GM20000 (cell line): ENCODE measurements around the gene HDDC3.

Experiments
- DNase-seq: peaks from one replicate; pipeline ENCODE4 v3.0.0; 2012; ENCODE audit warnings: low spot score
- TF ChIP-seq, protein P1 (sequence below): IDR thresholded peaks from 2 replicates; pipeline ENCODE4 v1.5.1; 2012; ENCODE audit warnings: mild to moderate bottlenecking, control low read depth; ENCODE audit errors: extremely low read depth, missing control alignments

The HDDC3 gene

GRCh38 chr15:90917569-90917968 is 14.8 kb downstream of the HDDC3 start:
- TF ChIP-seq, protein P1, sequence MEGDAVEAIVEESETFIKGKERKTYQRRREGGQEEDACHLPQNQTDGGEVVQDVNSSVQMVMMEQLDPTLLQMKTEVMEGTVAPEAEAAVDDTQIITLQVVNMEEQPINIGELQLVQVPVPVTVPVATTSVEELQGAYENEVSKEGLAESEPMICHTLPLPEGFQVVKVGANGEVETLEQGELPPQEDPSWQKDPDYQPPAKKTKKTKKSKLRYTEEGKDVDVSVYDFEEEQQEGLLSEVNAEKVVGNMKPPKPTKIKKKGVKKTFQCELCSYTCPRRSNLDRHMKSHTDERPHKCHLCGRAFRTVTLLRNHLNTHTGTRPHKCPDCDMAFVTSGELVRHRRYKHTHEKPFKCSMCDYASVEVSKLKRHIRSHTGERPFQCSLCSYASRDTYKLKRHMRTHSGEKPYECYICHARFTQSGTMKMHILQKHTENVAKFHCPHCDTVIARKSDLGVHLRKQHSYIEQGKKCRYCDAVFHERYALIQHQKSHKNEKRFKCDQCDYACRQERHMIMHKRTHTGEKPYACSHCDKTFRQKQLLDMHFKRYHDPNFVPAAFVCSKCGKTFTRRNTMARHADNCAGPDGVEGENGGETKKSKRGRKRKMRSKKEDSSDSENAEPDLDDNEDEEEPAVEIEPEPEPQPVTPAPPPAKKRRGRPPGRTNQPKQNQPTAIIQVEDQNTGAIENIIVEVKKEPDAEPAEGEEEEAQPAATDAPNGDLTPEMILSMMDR, result no peak
- DNase-seq, result no peak

- DNase-seq, result no peak
- TF ChIP-seq, protein P1, result no peak
Measured at GRCh38 chr15:90916461-90916860, 15.9 kb downstream of the HDDC3 start.

GRCh38 chr15:90915808-90916440 is 16.4 kb downstream of the HDDC3 start:
- DNase-seq, result no peak
- TF ChIP-seq, protein P1, result no peak

- TF ChIP-seq, protein P1, result no peak
- no peak for DNase-seq
Measured at GRCh38 chr15:90915216-90915807, 17.0 kb downstream of the HDDC3 start.

- no peak for DNase-seq
- TF ChIP-seq, protein P1, result no peak
Measured at GRCh38 chr15:90914305-90915080, 17.9 kb downstream of the HDDC3 start.

GRCh38 chr15:90913398-90913944 is 18.9 kb downstream of the HDDC3 start:
- no peak for DNase-seq
- TF ChIP-seq, protein P1, result no peak

DNA sequence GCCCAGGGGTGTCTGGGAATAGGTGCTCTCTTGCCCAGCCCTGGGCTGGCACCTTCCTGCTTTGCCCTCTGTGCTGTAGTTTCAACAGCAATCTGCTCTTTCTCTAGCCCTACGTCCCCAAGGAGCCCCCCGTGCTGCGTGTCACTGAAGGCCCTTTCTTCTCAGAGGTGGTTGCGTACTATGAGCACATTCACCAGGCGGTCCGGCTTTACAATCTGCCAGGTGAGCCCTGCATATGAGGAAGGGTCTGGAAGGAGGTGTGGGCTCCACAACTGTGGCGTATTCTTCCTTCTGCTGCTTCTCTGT is 19.6 kb downstream of the HDDC3 start:
- TF ChIP-seq, protein P1, result no peak

More for the DNA sequence above, 19.6 kb downstream of the HDDC3 start:
- DNase-seq, result no peak
